HepG2 (cell line): ENCODE data around the gene FAM83C. TPM values are rescaled to one million over a fixed set of nuclear protein-coding genes. Genes with fewer than 3 reads are reported as not detected.

Experiments
- ATAC-seq: fragments of 200-7000 bp; cut with Tn5 transposase; 3 replicates; pipeline ENCODE4 v1.9.1; 2020; ENCODE audit warnings: mild to moderate bottlenecking, moderate library complexity
- BruUV-seq: library from RNA; stranded (reverse); fragments of 400-500 nt; replicated peaks from 2 replicates; lab custom pipeline; 2021; lab: Mats Ljungman, UMichigan
- CTCF ChIA-PET: fragments of 300-600 bp; formaldehyde crosslinking; extraction: SDS; loops from one replicate; lab custom pipeline; 2021; ENCODE audit warnings: low total read pairs, inconsistent platforms, low intra/inter-chr PET ratio; lab: Yijun Ruan, JAX
- POLR2A ChIA-PET: fragments of 350-600 bp; sonication (Branson Sonifier 250); formaldehyde crosslinking; loops from one replicate; lab custom pipeline; 2020; ENCODE audit warnings: antibody characterized with exemption, inconsistent platforms; lab: Yijun Ruan, JAX
- DNase-seq: peaks from one replicate; pipeline ENCODE4 v3.0.0-alpha.2; 2015; ENCODE audit warnings: low spot score
- FAIRE-seq: peaks from 3 replicates; lab custom pipeline; 2011; peaks lifted over from hg19 to GRCh38; lab: Jason Lieb, UNC
- H2AFZ ChIP-seq: one replicate; pipeline ENCODE4 v1.6.1; 2011; ENCODE audit warnings: low read length, inconsistent platforms
- H3K27ac ChIP-seq: fragments of 300-600 bp; 3 replicates; pipeline ENCODE4 v1.8.0; 2011; ENCODE audit warnings: mixed run types, mild to moderate bottlenecking, mixed read lengths, low read length, inconsistent platforms; ENCODE audit not compliant: insufficient read depth; ENCODE audit errors: extremely low read length
- H3K27me3 ChIP-seq, 2 experiments: fragments of 200-600 bp in 1 of 2; 2 replicates in 1 of 2; 3 replicates in 1 of 2; pipeline versions ENCODE4 v1.6.0 to v1.8.0; 2011; ENCODE audit warnings: low read length in 2 of 2, mild to moderate bottlenecking in 2 of 2, moderate library complexity in 2 of 2, inconsistent platforms in 1 of 2; ENCODE audit not compliant: insufficient read depth in 2 of 2, control insufficient read depth in 1 of 2
- H3K36me3 ChIP-seq, 2 experiments: fragments of 200-600 bp in 1 of 2; replicated peaks in 1 of 2; 2 replicates in 1 of 2; 3 replicates in 1 of 2; pipeline versions ENCODE4 v1.5.1 to v1.8.0; 2011; ENCODE audit warnings: low read length in 2 of 2, inconsistent platforms in 1 of 2; ENCODE audit not compliant: insufficient read depth in 2 of 2, control insufficient read depth in 1 of 2
- H3K4me1 ChIP-seq: 2 replicates; pipeline ENCODE4 v1.5.1; 2012; ENCODE audit warnings: low read length, inconsistent platforms; ENCODE audit not compliant: insufficient read depth
- H3K4me2 ChIP-seq: 2 replicates; pipeline ENCODE4 v1.6.0; 2011; ENCODE audit warnings: low read depth, low read length, inconsistent platforms
- H3K4me3 ChIP-seq, 3 experiments: fragments of 200-600 bp in 1 of 3; sonication (generic), shearing (Covaris generic) in 1 of 3; replicated peaks in 1 of 3; 2 replicates each; pipeline ENCODE4 v1.5.1; 2011 to 2016; ENCODE audit warnings: low read length in 3 of 3, inconsistent platforms in 2 of 3, low read depth in 2 of 3, mild to moderate bottlenecking in 2 of 3, control low read depth in 1 of 3, mixed read lengths in 1 of 3; ENCODE audit not compliant: insufficient read depth in 1 of 3
- H3K79me2 ChIP-seq: one replicate; pipeline ENCODE4 v1.6.1; 2011; ENCODE audit warnings: low read length, inconsistent platforms; ENCODE audit not compliant: insufficient read depth
- H3K9ac ChIP-seq: 2 replicates; pipeline ENCODE4 v1.6.0; 2011; ENCODE audit warnings: mild to moderate bottlenecking, low read depth, low read length, inconsistent platforms; ENCODE audit not compliant: insufficient read depth
- H3K9me3 ChIP-seq: 2 replicates; pipeline ENCODE4 v1.5.1; 2012; ENCODE audit warnings: mild to moderate bottlenecking, low read length
- H4K20me1 ChIP-seq: 2 replicates; pipeline ENCODE4 v1.6.0; 2011; ENCODE audit warnings: inconsistent platforms, mild to moderate bottlenecking, low read length, moderate library complexity; ENCODE audit not compliant: insufficient read depth
- CREB1 ChIP-seq, 2 experiments: fragments of 450-650 bp in 1 of 2; IDR thresholded peaks; 2 replicates each; pipeline ENCODE4 v1.6.1; 2016 to 2017; ENCODE audit warnings: control low read depth in 1 of 2, mild to moderate bottlenecking in 1 of 2, missing compliant biosample characterization in 1 of 2, missing genetic modification characterization in 1 of 2
- CTCF ChIP-seq: sonication (generic); formaldehyde crosslinking; IDR thresholded peaks from 2 replicates; pipeline ENCODE4 v1.5.0; 2020; ENCODE audit warnings: mild to moderate bottlenecking, missing genetic modification reagents, moderate library complexity
- EP300 ChIP-seq, 3 experiments: sonication (generic) in 1 of 3; formaldehyde crosslinking in 1 of 3; IDR thresholded peaks; 2 replicates each; pipeline versions ENCODE4 v1.5.1 to v1.6.1; 2011 to 2020; ENCODE audit warnings: low read depth in 2 of 3, low read length in 2 of 3, borderline replicate concordance in 1 of 3, improper control_type of control experiment in 1 of 3, mild to moderate bottlenecking in 1 of 3, missing genetic modification reagents in 1 of 3, moderate library complexity in 1 of 3
- ETV5 ChIP-seq: IDR thresholded peaks from 2 replicates; pipeline ENCODE4 v1.6.1; 2018; ENCODE audit warnings: missing biosample characterization, missing genetic modification reagents, inconsistent platforms, borderline replicate concordance
- FOSL2 ChIP-seq: sonication (generic); formaldehyde crosslinking; IDR thresholded peaks from 2 replicates; pipeline ENCODE4 v1.4.0; 2020; ENCODE audit warnings: missing genetic modification reagents
- GABPA ChIP-seq, 2 experiments: IDR thresholded peaks; 2 replicates each; pipeline ENCODE4 v1.6.1; 2011 to 2016; ENCODE audit warnings: low read depth in 2 of 2, low read length in 1 of 2, missing biosample characterization in 1 of 2, missing genetic modification characterization in 1 of 2
- NFE2 ChIP-seq: sonication (generic); formaldehyde crosslinking; IDR thresholded peaks from 2 replicates; pipeline ENCODE4 v1.4.0; 2020; ENCODE audit warnings: missing genetic modification reagents
- RFX5 ChIP-seq: IDR thresholded peaks from 2 replicates; pipeline ENCODE4 v1.6.1; 2011; ENCODE audit warnings: low read depth, low read length, improper control_type of control experiment
- SAP130 ChIP-seq: IDR thresholded peaks from 2 replicates; pipeline ENCODE4 v1.6.1; 2016; ENCODE audit warnings: low read depth
- ZBTB33 ChIP-seq: sonication (generic); formaldehyde crosslinking; IDR thresholded peaks from 2 replicates; pipeline ENCODE4 v1.4.0; 2020; ENCODE audit warnings: missing genetic modification reagents
- ZC3H13 ChIP-seq: sonication (generic); formaldehyde crosslinking; IDR thresholded peaks from 2 replicates; pipeline ENCODE4 v1.8.1; 2023; ENCODE audit warnings: mild to moderate bottlenecking, missing genetic modification reagents, moderate library complexity
- ZNF263 ChIP-seq: sonication (generic); formaldehyde crosslinking; IDR thresholded peaks from 2 replicates; pipeline ENCODE4 v1.4.0; 2020; ENCODE audit warnings: missing genetic modification reagents
- ZNF883 ChIP-seq: sonication (generic); formaldehyde crosslinking; IDR thresholded peaks from 2 replicates; pipeline ENCODE4 v1.5.1; 2020; ENCODE audit warnings: mild to moderate bottlenecking, missing genetic modification reagents; ENCODE audit errors: not compliant biosample characterization
- WGBS: methylation state at CpG from one replicate; pipeline ENCODE4 v1.1.6; 2017; ENCODE audit warnings: low lambda C conversion rate; 5-methylcytosine and 5-hydroxymethylcytosine counted together
- in situ Hi-C: cut with HindIII; loops from 2 replicates; pipeline ENCODE4 v1.10.0; 2017; ENCODE audit warnings: low pct_unique_long_range_greater_than_20kb; ENCODE audit not compliant: extremely low pct_ligation_motif_present
- intact Hi-C: fragments of 100-400 bp; cut with micrococcal nuclease; formaldehyde crosslinking; loops from one replicate; pipeline ENCODE4 v1.10.0; 2022; ENCODE audit not compliant: unreplicated experiment
- polyA plus RNA-seq, 8 experiments: library from polyadenylated mRNA; depleted of rRNA in 3 of 8; stranded (reverse) in 7 of 8; unstranded in 1 of 8; fragments of >200 nt; fragmentation: Illumina TruSeq in 4 of 8; extraction: Trizol in 4 of 8; gene quantifications; 2 replicates each; pipeline versions ENCODE4 v1.2.1 to v1.2.3, GENCODE V29; 2011 to 2016; ENCODE audit warnings: low read depth in 4 of 8, missing spikeins in 1 of 8, mixed read lengths in 1 of 8; ENCODE audit not compliant: insufficient read depth in 1 of 8
- total RNA-seq, 5 experiments: library from RNA; depleted of rRNA; stranded (reverse); fragments of >200 nt; fragmentation: Illumina TruSeq; extraction: Trizol; gene quantifications; 2 replicates each; pipeline ENCODE4 v1.2.3, GENCODE V29; 2016; ENCODE audit warnings: low read depth in 1 of 5

Gene FAM83C
- total and polyA plus RNA-seq, 2 of the 13 experiments (the other 11 are each of a cell fraction or from before 2014, with no cell fraction given) = 0.04 TPM; not detected in 1

GRCh38 chr20:35314816-35315631 lies 22.8 kb upstream of the FAM83C start:
- peaks cover 21% of the 10 kb centered on the region for H3K4me1 ChIP-seq

GRCh38 chr20:35312318-35312717 lies 20.1 kb upstream of the FAM83C start:
- DNase-seq (peak; percentile 54), ATAC-seq (no peak), FAIRE-seq (no peak)
- Histone ChIP-seq H3K9me3 (no peaks in the 10 kb centered on the region), H2AFZ (no peak overlapping the region), H3K9ac (no peak overlapping the region), H3K4me2 (no peak overlapping the region), H4K20me1 (no peaks in the 10 kb centered on the region), H3K27ac (no peak overlapping the region), H3K27me3 (no peaks in the 10 kb centered on the region), H3K36me3 (peaks cover 7 to 41% of the 10 kb centered on the region in 2 experiments), H3K79me2 (no peaks in the 10 kb centered on the region), H3K4me1 (peaks cover 17% of the 10 kb centered on the region), H3K4me3 (no peak overlapping the region)
- intact Hi-C loops = no loop called here
- BruUV-seq = no TSS peak
- 89% methylated on average over 1 of the region's 1 CpG for WGBS
- POLR2A ChIA-PET = interaction anchor here (0.8 kb wide), 1 partner anchor 8 kb away, joined by 3 read pairs; no protein-coding TSS in a partner anchor
- in situ Hi-C loops = no loop called here
- CTCF ChIA-PET = no interaction called here
- TF ChIP-seq ETV5 (CRISPR knock-in tag) (peak; percentile 59; the same call in 1 of the 2 replicates), FOSL2 (CRISPR knock-in tag) (peak; percentile 77), ZBTB33 (CRISPR knock-in tag) (peak; percentile 65; the same call in 1 of the 2 replicates), EP300 (IDR thresholded peaks at IDR 0.05; ENCODE audit: low read depth in 2 of 2, low read length in 2 of 2) (no peak), EP300 (CRISPR knock-in tag; IDR thresholded peaks at IDR 0.05; ENCODE audit: borderline replicate concordance) (0 out of 2 replicates have a peak, but pooled peaks have one; percentile 17), SAP130 (peak; percentile 24; the same call in 1 of the 2 replicates), CTCF (CRISPR knock-in tag) (0 out of 2 replicates have a peak, but pooled peaks have one; percentile 14), NFE2 (peak; percentile 84), ZNF883 (CRISPR knock-in tag) (no peak), ZC3H13 (no peak), CREB1 (IDR thresholded peaks at IDR 0.05) (no peak), CREB1 (CRISPR knock-in tag; IDR thresholded peaks at IDR 0.05) (0 out of 2 replicates have a peak, but pooled peaks have one; percentile 13), GABPA (IDR thresholded peaks at IDR 0.05; ENCODE audit: low read depth, low read length) (no peak), GABPA (CRISPR knock-in tag; IDR thresholded peaks at IDR 0.05; ENCODE audit: low read depth) (peak; percentile 47)

More at GRCh38 chr20:35314816-35315631, 22.8 kb upstream of the FAM83C start:
- Histone ChIP-seq H2AFZ (no peak overlapping the region), H3K27me3 (no peaks in the 10 kb centered on the region), H3K4me3 (no peak overlapping the region), H3K27ac (no peak overlapping the region), H3K9ac (no peak overlapping the region), H3K79me2 (no peaks in the 10 kb centered on the region), H3K9me3 (no peaks in the 10 kb centered on the region), H3K36me3 (peaks cover 7 to 24% of the 10 kb centered on the region in 2 experiments), H3K4me2 (no peak overlapping the region), H4K20me1 (no peaks in the 10 kb centered on the region)
- CTCF ChIA-PET = no interaction called here
- 96% methylated on average over 3 of the region's 3 CpGs for WGBS
- no peak for ATAC-seq
- POLR2A ChIA-PET = no interaction called here
- no peak for DNase-seq
- intact Hi-C loops = no loop called here
- FAIRE-seq = no peak
- in situ Hi-C loops = no loop called here
- no peak for TF ChIP-seq RFX5
- TF ChIP-seq ZNF263 (CRISPR knock-in tag) = peak; percentile 53; the same call in 1 of the 2 replicates
- no TSS peak for BruUV-seq
